ENCODE results near the gene USP37.

Gene USP37

GRCh38 chr2:218425531-218425930, 142.6 kb downstream of the USP37 start:
- DNase-seq = no peak

- DNase-seq = no peak
Observed at GRCh38 chr2:218423584-218423983, 144.6 kb downstream of the USP37 start.

- no peak for DNase-seq
Observed at GRCh38 chr2:218422403-218423086, 145.6 kb downstream of the USP37 start.

GRCh38 chr2:218421027-218421426, 147.1 kb downstream of the USP37 start:
- DNase-seq = no peak

- DNase-seq = no peak
Observed at GRCh38 chr2:218419630-218420216, 148.4 kb downstream of the USP37 start.

- no peak for DNase-seq
Observed at GRCh38 chr2:218418717-218419458, 149.3 kb downstream of the USP37 start, which contains the start of gene VIL1. Gene VIL1, plus strand, starts transcription at chr2:218419123. Its CDS starts 4,656 bp downstream, at chr2:218423779.

GRCh38 chr2:218418321-218418716, 149.8 kb downstream of the USP37 start:
- DNase-seq = no peak

- DNase-seq = no peak
Observed at GRCh38 chr2:218407717-218408116, 160.4 kb downstream of the USP37 start.

- peak; percentile 84 for DNase-seq
Observed at GRCh38 chr2:218406949-218407618, 161.1 kb downstream of the USP37 start.

- DNase-seq = peak; percentile 98
Observed at GRCh38 chr2:218406209-218406948, 161.8 kb downstream of the USP37 start.

- DNase-seq = no peak
Observed at GRCh38 chr2:218405746-218406208, 162.4 kb downstream of the USP37 start.

- DNase-seq = no peak
Observed at GRCh38 chr2:218405086-218405745, 162.9 kb downstream of the USP37 start.

- no peak for DNase-seq
Observed at GRCh38 chr2:218404351-218405085, 163.6 kb downstream of the USP37 start.

GRCh38 chr2:218403810-218404209, 164.3 kb downstream of the USP37 start:
- no peak for DNase-seq

- DNase-seq = no peak
Observed at GRCh38 chr2:218402911-218403411, 165.2 kb downstream of the USP37 start.

GRCh38 chr2:218402491-218402901, 165.7 kb downstream of the USP37 start:
- no peak for DNase-seq

GRCh38 chr2:218401890-218402289, 166.3 kb downstream of the USP37 start:
- no peak for DNase-seq

- peak; percentile 17 for DNase-seq
Observed at GRCh38 chr2:218400930-218401881, 166.9 kb downstream of the USP37 start.
